NB4 (cell line): ENCODE measurements around the gene VENTX.

Experiments
- CTCF ChIP-seq: IDR thresholded peaks from one replicate; pipeline ENCODE4 v1.5.1; 2012; ENCODE audit warnings: low read depth, low read length
- MAX ChIP-seq: IDR thresholded peaks from 2 replicates; pipeline ENCODE4 v1.6.1; 2011; ENCODE audit warnings: low read depth, low read length
- MYC ChIP-seq: IDR thresholded peaks from 2 replicates; pipeline ENCODE4 v1.6.1; 2011; ENCODE audit warnings: low read depth, low read length
- POLR2A ChIP-seq: IDR thresholded peaks from 2 replicates; pipeline ENCODE4 v1.6.1; 2011; ENCODE audit warnings: mild to moderate bottlenecking; ENCODE audit not compliant: insufficient read length; ENCODE audit errors: extremely low read depth

- TF ChIP-seq POLR2A: no peak
- no peak for TF ChIP-seq CTCF
- no peak for TF ChIP-seq MAX
- no peak for TF ChIP-seq MYC
Measured at GRCh38 chr10:133238466-133238804, 780 bp downstream of the VENTX start.
